ENCODE data around the gene WDR46. TPM values are rescaled to one million over a fixed set of nuclear protein-coding genes. Genes with fewer than 3 reads are reported as not detected.

WDR46 gene
- total and polyA plus RNA-seq, 10 of the 15 experiments (the other 5 are each of a cell fraction or from before 2014, with no cell fraction given) = 10.1 to 147 (median 86.0) TPM

GRCh38 chr6:33320315-33321181 is 31.5 kb upstream of the WDR46 start:
- TF ChIP-seq MTA3 (IDR thresholded peaks at IDR 0.05; ENCODE audit: borderline replicate concordance, low read length) (no peak), ZNF217 (IDR thresholded peaks at IDR 0.05) (no peak), EZH2 (IDR thresholded peaks at IDR 0.05; ENCODE audit: borderline replicate concordance, control insufficient read depth, low read depth, low read length) (no peak), POLR2A (IDR thresholded peaks at IDR 0.05; ENCODE audit: low read depth, low read length) (no peak), NFIC (IDR thresholded peaks at IDR 0.05; ENCODE audit: low read depth, low read length) (no peak), RAD51 (IDR thresholded peaks at IDR 0.05) (no peak), BMI1 (IDR thresholded peaks at IDR 0.05; ENCODE audit: borderline replicate concordance) (no peak), JUNB (IDR thresholded peaks at IDR 0.05) (no peak), HDAC2 (IDR thresholded peaks at IDR 0.05) (no peak), FOS (IDR thresholded peaks at IDR 0.05; ENCODE audit: borderline replicate concordance, extremely low read depth, insufficient read length) (no peak), DPF2 (IDR thresholded peaks at IDR 0.05) (no peak), NFXL1 (IDR thresholded peaks at IDR 0.05; ENCODE audit: borderline replicate concordance) (no peak), ZNF687 (IDR thresholded peaks at IDR 0.05) (no peak), GABPA (IDR thresholded peaks at IDR 0.05; ENCODE audit: low read depth) (no peak), TBL1XR1 (IDR thresholded peaks at IDR 0.05; ENCODE audit: low read depth, low read length) (no peak)
- TF ChIP-seq, protein P1, sequence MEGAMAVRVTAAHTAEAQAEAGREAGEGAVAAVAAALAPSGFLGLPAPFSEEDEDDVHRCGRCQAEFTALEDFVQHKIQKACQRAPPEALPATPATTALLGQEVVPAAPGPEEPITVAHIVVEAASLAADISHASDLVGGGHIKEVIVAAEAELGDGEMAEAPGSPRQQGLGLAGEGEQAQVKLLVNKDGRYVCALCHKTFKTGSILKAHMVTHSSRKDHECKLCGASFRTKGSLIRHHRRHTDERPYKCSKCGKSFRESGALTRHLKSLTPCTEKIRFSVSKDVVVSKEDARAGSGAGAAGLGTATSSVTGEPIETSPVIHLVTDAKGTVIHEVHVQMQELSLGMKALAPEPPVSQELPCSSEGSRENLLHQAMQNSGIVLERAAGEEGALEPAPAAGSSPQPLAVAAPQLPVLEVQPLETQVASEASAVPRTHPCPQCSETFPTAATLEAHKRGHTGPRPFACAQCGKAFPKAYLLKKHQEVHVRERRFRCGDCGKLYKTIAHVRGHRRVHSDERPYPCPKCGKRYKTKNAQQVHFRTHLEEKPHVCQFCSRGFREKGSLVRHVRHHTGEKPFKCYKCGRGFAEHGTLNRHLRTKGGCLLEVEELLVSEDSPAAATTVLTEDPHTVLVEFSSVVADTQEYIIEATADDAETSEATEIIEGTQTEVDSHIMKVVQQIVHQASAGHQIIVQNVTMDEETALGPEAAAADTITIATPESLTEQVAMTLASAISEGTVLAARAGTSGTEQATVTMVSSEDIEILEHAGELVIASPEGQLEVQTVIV (IDR thresholded peaks at IDR 0.05; ENCODE audit: borderline replicate concordance, partially characterized antibody) = no peak
- H2AFZ ChIP-seq (ENCODE audit: control insufficient read depth, low read depth, low read length) = no peak overlapping the region
- DNase-seq (ENCODE audit: low read depth, low spot score) (no peak), ATAC-seq (no peak), FAIRE-seq (no peak)
- 0 out of 2 replicates have a peak, but pooled peaks cover 3% of the 10 kb centered on the region for H4K20me1 ChIP-seq (ENCODE audit: control insufficient read depth, insufficient read depth)
- no peaks in the 10 kb centered on the region for H3K27me3 ChIP-seq (replicated peaks in 1 of 2; ENCODE audit: control insufficient read depth in 2 of 2, insufficient read depth in 2 of 2, low read length in 1 of 2)
- peak overlapping the region; percentile 94 for H3K4me2 ChIP-seq (ENCODE audit: control insufficient read depth, insufficient read depth)
- peaks cover 12 to 16% of the 10 kb centered on the region in 2 experiments; a peak in 3 of 4 replicates for H3K36me3 ChIP-seq (ENCODE audit: control insufficient read depth in 2 of 2, insufficient read depth in 2 of 2, low read length in 1 of 2)
- ChIA-PET SMC1A (ENCODE audit: uncharacterized antibody, unreplicated experiment) (no interaction called here), POLR2A (interaction anchor here (1.4 kb wide), 1 partner anchor 32 kb away, joined by 4 read pairs; no protein-coding TSS in a partner anchor), RAD21 (ENCODE audit: unreplicated experiment) (interaction anchor here (0.8 kb wide), 1 partner anchor 8 kb away, joined by 3 read pairs; no protein-coding TSS in a partner anchor), CTCF (no interaction called here)
- in situ Hi-C loops (cut with MboI) (no loop called here), intact Hi-C loops (cut with micrococcal nuclease; ENCODE audit: unreplicated experiment) (no loop called here)
- H3K9me3 ChIP-seq (replicated peaks; ENCODE audit: control insufficient read depth, insufficient read depth, low read length) = no peaks in the 10 kb centered on the region
- BruUV-seq (replicated peaks) = no TSS peak
- WGBS (ENCODE audit: insufficient coverage, insufficient replicate concordance, low lambda C conversion rate, missing lambda C conversion rate) = 97% methylated on average over 32 of the region's 32 CpGs
- no peak overlapping the region for H3K27ac ChIP-seq (ENCODE audit: control insufficient read depth, insufficient read depth)
- peaks cover 35% of the 10 kb centered on the region for H3K79me2 ChIP-seq (ENCODE audit: control insufficient read depth, insufficient read depth, low read length)
- peaks cover 26% of the 10 kb centered on the region for H3K4me1 ChIP-seq (ENCODE audit: control insufficient read depth, insufficient read depth, low read length)
- peak overlapping the region; percentile 91 for H3K4me3 ChIP-seq
- H3K9ac ChIP-seq (ENCODE audit: control insufficient read depth, insufficient read depth, low read length) = no peak overlapping the region

Measured in GM12878 (cell line).